Measurements from ENCODE around the gene SEMA7A.

The SEMA7A gene

GRCh38 chr15:74449643-74450205 lies 16.0 kb upstream of the SEMA7A start:
- TF ChIP-seq CTCF (conservative IDR thresholded peaks at IDR 0.05; ENCODE audit: low read depth, low read length), result no peak
- no peak overlapping the region for H3K4me3 ChIP-seq (ENCODE audit: low read depth, low read length)
- DNase-seq (ENCODE audit: low read depth), result no peak

- no peak overlapping the region for H3K4me3 ChIP-seq (ENCODE audit: low read depth, low read length)
- TF ChIP-seq CTCF (conservative IDR thresholded peaks at IDR 0.05; ENCODE audit: low read depth, low read length), result no peak
- no peak for DNase-seq (ENCODE audit: low read depth)
Measured at GRCh38 chr15:74449095-74449494, 15.3 kb upstream of the SEMA7A start.

- no peak for DNase-seq (ENCODE audit: low read depth)
- H3K4me3 ChIP-seq (ENCODE audit: low read depth, low read length), result no peak overlapping the region
- TF ChIP-seq CTCF (conservative IDR thresholded peaks at IDR 0.05; ENCODE audit: low read depth, low read length), result no peak
Measured at GRCh38 chr15:74445816-74446763, 12.3 kb upstream of the SEMA7A start.

GRCh38 chr15:74444106-74445062 lies 10.6 kb upstream of the SEMA7A start:
- H3K4me3 ChIP-seq (ENCODE audit: low read depth, low read length), result no peak overlapping the region
- no peak for DNase-seq (ENCODE audit: low read depth)
- no peak for TF ChIP-seq CTCF (conservative IDR thresholded peaks at IDR 0.05; ENCODE audit: low read depth, low read length)

GRCh38 chr15:74443100-74443909 lies 9.5 kb upstream of the SEMA7A start:
- no peak overlapping the region for H3K4me3 ChIP-seq (ENCODE audit: low read depth, low read length)
- DNase-seq (ENCODE audit: low read depth), result peak; percentile 38
- no peak for TF ChIP-seq CTCF (conservative IDR thresholded peaks at IDR 0.05; ENCODE audit: low read depth, low read length)

- DNase-seq (ENCODE audit: low read depth), result no peak
- H3K4me3 ChIP-seq (ENCODE audit: low read depth, low read length), result no peak overlapping the region
- no peak for TF ChIP-seq CTCF (conservative IDR thresholded peaks at IDR 0.05; ENCODE audit: low read depth, low read length)
Measured at GRCh38 chr15:74442604-74443003, 8.8 kb upstream of the SEMA7A start.

All from choroid plexus epithelial cell (primary cell).